HCT116 (cell line): ENCODE measurements around the gene SCAF1.

Source experiments
- ATF3 ChIP-seq: IDR thresholded peaks from 2 replicates; pipeline ENCODE4 v1.6.1; 2012
- CTCF ChIP-seq, 3 experiments: fragments of 200-600 bp in 1 of 3; sonication (generic) in 1 of 3; IDR thresholded peaks in 2 of 3; conservative IDR thresholded peaks in 1 of 3; 2 replicates each; pipeline ENCODE4 v1.5.1; 2012 to 2017; ENCODE audit warnings: low read depth in 2 of 3, low read length in 2 of 3, antibody characterized with exemption in 1 of 3, borderline replicate concordance in 1 of 3, control low read depth in 1 of 3, mild to moderate bottlenecking in 1 of 3, mixed read lengths in 1 of 3, mixed run types in 1 of 3, moderate library complexity in 1 of 3; ENCODE audit not compliant: insufficient read depth in 1 of 3
- EZH2phosphoT487 ChIP-seq: fragments of 200-600 bp; IDR thresholded peaks from 2 replicates; pipeline ENCODE4 v1.6.1; 2018; ENCODE audit warnings: antibody characterized with exemption, borderline replicate concordance
- FOSL1 ChIP-seq: IDR thresholded peaks from 2 replicates; pipeline ENCODE4 v1.6.1; 2012; ENCODE audit warnings: low read depth
- MAX ChIP-seq: IDR thresholded peaks from 2 replicates; pipeline ENCODE4 v1.6.1; 2012
- POLR2A ChIP-seq: IDR thresholded peaks from 2 replicates; pipeline ENCODE4 v1.7.0; 2011; ENCODE audit warnings: borderline replicate concordance; ENCODE audit not compliant: insufficient read depth, insufficient read length; ENCODE audit errors: extremely low read depth
- REST ChIP-seq: IDR thresholded peaks from 2 replicates; pipeline ENCODE4 v1.6.1; 2012; ENCODE audit warnings: low read depth
- SP1 ChIP-seq: IDR thresholded peaks from 2 replicates; pipeline ENCODE4 v1.6.1; 2012; ENCODE audit warnings: low read depth

- no peak for TF ChIP-seq SP1
- TF ChIP-seq FOSL1: no peak
- TF ChIP-seq ATF3: no peak
- TF ChIP-seq EZH2phosphoT487: no peak
- no peak for TF ChIP-seq REST
- TF ChIP-seq MAX: no peak
- no peak for TF ChIP-seq CTCF (IDR thresholded peaks at IDR 0.05 in 2 of 3, conservative IDR thresholded peaks at IDR 0.05 in 1 of 3; ENCODE audit: borderline replicate concordance in 1 of 3, insufficient read depth in 1 of 3, low read depth in 2 of 3, low read length in 2 of 3)
- no peak for TF ChIP-seq POLR2A
Observed at GRCh38 chr19:49594993-49595818, 46.8 kb upstream of the SCAF1 start.
